Panc1 (cell line): ENCODE results near the gene DES.

ENCODE experiments used
- POLR2AphosphoS5 ChIP-seq: IDR thresholded peaks from 2 replicates; pipeline ENCODE4 v1.6.1; 2012; ENCODE audit warnings: mild to moderate bottlenecking, low read depth, low read length, moderate library complexity
- SIN3A ChIP-seq: IDR thresholded peaks from 2 replicates; pipeline ENCODE4 v1.6.1; 2012; ENCODE audit warnings: low read depth, mild to moderate bottlenecking, low read length, moderate library complexity, borderline replicate concordance; ENCODE audit not compliant: insufficient read depth
- TCF7L2 ChIP-seq: IDR thresholded peaks from 2 replicates; pipeline ENCODE4 v1.6.1; 2011; ENCODE audit warnings: mild to moderate bottlenecking, low read depth, low read length, inconsistent platforms
- TF ChIP-seq, protein P1 (sequence below): fragments of 450-650 bp; IDR thresholded peaks from 2 replicates; pipeline ENCODE4 v1.5.1; 2017; ENCODE audit warnings: mild to moderate bottlenecking
- TF ChIP-seq, protein P2 (sequence below), 2 experiments: IDR thresholded peaks; 2 replicates each; pipeline ENCODE4 v1.6.1; 2011 to 2012; ENCODE audit warnings: low read depth in 2 of 2, control low read depth in 1 of 2, low read length in 1 of 2, mild to moderate bottlenecking in 1 of 2, moderate library complexity in 1 of 2; ENCODE audit not compliant: insufficient read depth in 1 of 2

DNA sequence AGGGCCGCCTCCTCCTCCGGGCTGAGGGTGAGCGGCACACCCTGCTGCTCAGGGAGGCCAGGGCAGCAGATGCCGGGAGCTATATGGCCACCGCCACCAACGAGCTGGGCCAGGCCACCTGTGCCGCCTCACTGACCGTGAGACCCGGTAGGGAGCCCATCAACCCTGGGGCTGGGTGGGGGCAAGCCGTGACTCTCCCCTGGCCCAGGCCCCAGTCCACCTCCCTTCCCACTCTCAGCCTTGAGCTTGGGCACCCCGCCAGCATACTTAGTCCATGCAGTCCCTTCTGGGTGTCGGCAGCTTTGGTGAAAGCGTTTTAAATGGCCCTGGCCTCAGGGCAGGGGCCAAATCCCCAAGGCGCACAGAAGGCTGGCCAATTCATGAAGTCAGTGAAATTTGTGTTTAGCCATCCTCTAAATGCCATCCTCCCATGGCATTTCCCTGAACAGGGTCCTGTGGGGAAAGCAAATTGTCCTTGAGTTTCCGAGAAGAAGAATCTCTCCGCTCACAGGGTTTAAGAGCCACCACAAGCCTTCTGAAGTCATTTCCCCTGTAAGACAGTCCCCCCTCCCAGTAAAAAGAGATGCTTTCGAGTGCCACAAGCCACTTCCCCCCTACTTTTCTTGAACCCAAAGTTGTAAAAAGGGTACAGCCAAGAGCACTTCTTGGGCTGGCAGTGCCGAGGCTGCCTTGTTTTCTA is 33.6 kb downstream of the DES start:
- TF ChIP-seq, protein P1, sequence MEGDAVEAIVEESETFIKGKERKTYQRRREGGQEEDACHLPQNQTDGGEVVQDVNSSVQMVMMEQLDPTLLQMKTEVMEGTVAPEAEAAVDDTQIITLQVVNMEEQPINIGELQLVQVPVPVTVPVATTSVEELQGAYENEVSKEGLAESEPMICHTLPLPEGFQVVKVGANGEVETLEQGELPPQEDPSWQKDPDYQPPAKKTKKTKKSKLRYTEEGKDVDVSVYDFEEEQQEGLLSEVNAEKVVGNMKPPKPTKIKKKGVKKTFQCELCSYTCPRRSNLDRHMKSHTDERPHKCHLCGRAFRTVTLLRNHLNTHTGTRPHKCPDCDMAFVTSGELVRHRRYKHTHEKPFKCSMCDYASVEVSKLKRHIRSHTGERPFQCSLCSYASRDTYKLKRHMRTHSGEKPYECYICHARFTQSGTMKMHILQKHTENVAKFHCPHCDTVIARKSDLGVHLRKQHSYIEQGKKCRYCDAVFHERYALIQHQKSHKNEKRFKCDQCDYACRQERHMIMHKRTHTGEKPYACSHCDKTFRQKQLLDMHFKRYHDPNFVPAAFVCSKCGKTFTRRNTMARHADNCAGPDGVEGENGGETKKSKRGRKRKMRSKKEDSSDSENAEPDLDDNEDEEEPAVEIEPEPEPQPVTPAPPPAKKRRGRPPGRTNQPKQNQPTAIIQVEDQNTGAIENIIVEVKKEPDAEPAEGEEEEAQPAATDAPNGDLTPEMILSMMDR: no peak
- TF ChIP-seq SIN3A (no peak), POLR2AphosphoS5 (no peak), TCF7L2 (no peak)
- TF ChIP-seq, protein P2, sequence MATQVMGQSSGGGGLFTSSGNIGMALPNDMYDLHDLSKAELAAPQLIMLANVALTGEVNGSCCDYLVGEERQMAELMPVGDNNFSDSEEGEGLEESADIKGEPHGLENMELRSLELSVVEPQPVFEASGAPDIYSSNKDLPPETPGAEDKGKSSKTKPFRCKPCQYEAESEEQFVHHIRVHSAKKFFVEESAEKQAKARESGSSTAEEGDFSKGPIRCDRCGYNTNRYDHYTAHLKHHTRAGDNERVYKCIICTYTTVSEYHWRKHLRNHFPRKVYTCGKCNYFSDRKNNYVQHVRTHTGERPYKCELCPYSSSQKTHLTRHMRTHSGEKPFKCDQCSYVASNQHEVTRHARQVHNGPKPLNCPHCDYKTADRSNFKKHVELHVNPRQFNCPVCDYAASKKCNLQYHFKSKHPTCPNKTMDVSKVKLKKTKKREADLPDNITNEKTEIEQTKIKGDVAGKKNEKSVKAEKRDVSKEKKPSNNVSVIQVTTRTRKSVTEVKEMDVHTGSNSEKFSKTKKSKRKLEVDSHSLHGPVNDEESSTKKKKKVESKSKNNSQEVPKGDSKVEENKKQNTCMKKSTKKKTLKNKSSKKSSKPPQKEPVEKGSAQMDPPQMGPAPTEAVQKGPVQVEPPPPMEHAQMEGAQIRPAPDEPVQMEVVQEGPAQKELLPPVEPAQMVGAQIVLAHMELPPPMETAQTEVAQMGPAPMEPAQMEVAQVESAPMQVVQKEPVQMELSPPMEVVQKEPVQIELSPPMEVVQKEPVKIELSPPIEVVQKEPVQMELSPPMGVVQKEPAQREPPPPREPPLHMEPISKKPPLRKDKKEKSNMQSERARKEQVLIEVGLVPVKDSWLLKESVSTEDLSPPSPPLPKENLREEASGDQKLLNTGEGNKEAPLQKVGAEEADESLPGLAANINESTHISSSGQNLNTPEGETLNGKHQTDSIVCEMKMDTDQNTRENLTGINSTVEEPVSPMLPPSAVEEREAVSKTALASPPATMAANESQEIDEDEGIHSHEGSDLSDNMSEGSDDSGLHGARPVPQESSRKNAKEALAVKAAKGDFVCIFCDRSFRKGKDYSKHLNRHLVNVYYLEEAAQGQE (IDR thresholded peaks at IDR 0.05; ENCODE audit: insufficient read depth in 1 of 2, low read depth in 2 of 2, low read length in 1 of 2): no peak
